ENCODE results near the gene GRK3. TPM values are rescaled to one million over a fixed set of nuclear protein-coding genes. Genes with fewer than 3 reads are reported as not detected.
"Not testable (repeated sequence)": the region's sequence is repeated elsewhere in the genome, so short reads cannot be mapped to it uniquely, and the experiment has no call there.

Gene GRK3
- polyA plus RNA-seq, 1 donor, result 14.2 TPM

GRCh38 chr22:25598609-25599008 lies 34.1 kb downstream of the GRK3 start:
- no peak overlapping the region for H3K27ac ChIP-seq (ENCODE audit: low read length)
- no peak for DNase-seq
- WGBS (ENCODE audit: insufficient coverage, low lambda C conversion rate), result no CpG with 5 or more reads among the region's 1 CpG
- no peaks in the 10 kb centered on the region for H3K36me3 ChIP-seq (ENCODE audit: control insufficient read depth, insufficient read depth, low read length)
- H3K4me1 ChIP-seq (ENCODE audit: control insufficient read depth, insufficient read depth, low read length), result no peaks in the 10 kb centered on the region
- no peaks in the 10 kb centered on the region for H3K27me3 ChIP-seq (ENCODE audit: control insufficient read depth, insufficient read depth, low read length)
- no peaks in the 10 kb centered on the region for H3K9me3 ChIP-seq (ENCODE audit: control insufficient read depth, low read depth, low read length)
- no peak overlapping the region for H3K4me3 ChIP-seq (ENCODE audit: low read length)

- H3K27me3 ChIP-seq (ENCODE audit: control insufficient read depth, insufficient read depth, low read length), result no peaks in the 10 kb centered on the region
- no peaks in the 10 kb centered on the region for H3K9me3 ChIP-seq (ENCODE audit: control insufficient read depth, low read depth, low read length)
- H3K4me3 ChIP-seq (ENCODE audit: low read length), result no peak overlapping the region
- H3K27ac ChIP-seq (ENCODE audit: low read length), result no peak overlapping the region
- H3K36me3 ChIP-seq (ENCODE audit: control insufficient read depth, insufficient read depth, low read length), result no peaks in the 10 kb centered on the region
- H3K4me1 ChIP-seq (ENCODE audit: control insufficient read depth, insufficient read depth, low read length), result no peaks in the 10 kb centered on the region
- DNase-seq, result no peak
- WGBS (ENCODE audit: insufficient coverage, low lambda C conversion rate), result no CpG with 5 or more reads among the region's 2 CpGs
Measured at GRCh38 chr22:25602445-25602844, 38.0 kb downstream of the GRK3 start.

GRCh38 chr22:25602916-25603315 lies 38.4 kb downstream of the GRK3 start:
- Histone ChIP-seq H3K9me3 (ENCODE audit: control insufficient read depth, low read depth, low read length) (no peaks in the 10 kb centered on the region), H3K27me3 (ENCODE audit: control insufficient read depth, insufficient read depth, low read length) (no peaks in the 10 kb centered on the region), H3K27ac (ENCODE audit: low read length) (no peak overlapping the region), H3K36me3 (ENCODE audit: control insufficient read depth, insufficient read depth, low read length) (no peaks in the 10 kb centered on the region), H3K4me3 (ENCODE audit: low read length) (no peak overlapping the region), H3K4me1 (ENCODE audit: control insufficient read depth, insufficient read depth, low read length) (no peaks in the 10 kb centered on the region)
- no CpG with 5 or more reads among the region's 6 CpGs for WGBS (ENCODE audit: insufficient coverage, low lambda C conversion rate)
- no peak for DNase-seq

- H3K4me3 ChIP-seq (ENCODE audit: low read length); H3K27me3 ChIP-seq (ENCODE audit: control insufficient read depth, insufficient read depth, low read length); DNase-seq; H3K9me3 ChIP-seq (ENCODE audit: control insufficient read depth, low read depth, low read length); H3K4me1 ChIP-seq (ENCODE audit: control insufficient read depth, insufficient read depth, low read length); H3K27ac ChIP-seq (ENCODE audit: low read length); H3K36me3 ChIP-seq (ENCODE audit: control insufficient read depth, insufficient read depth, low read length): not testable (repeated sequence)
- no CpG with 5 or more reads among the region's 3 CpGs for WGBS (ENCODE audit: insufficient coverage, low lambda C conversion rate)
Measured at GRCh38 chr22:25605146-25605545, 40.7 kb downstream of the GRK3 start.

GRCh38 chr22:25605565-25605964 lies 41.1 kb downstream of the GRK3 start:
- not testable (repeated sequence) for H3K27ac ChIP-seq (ENCODE audit: low read length); H3K9me3 ChIP-seq (ENCODE audit: control insufficient read depth, low read depth, low read length); H3K4me3 ChIP-seq (ENCODE audit: low read length); H3K4me1 ChIP-seq (ENCODE audit: control insufficient read depth, insufficient read depth, low read length); DNase-seq; H3K27me3 ChIP-seq (ENCODE audit: control insufficient read depth, insufficient read depth, low read length); H3K36me3 ChIP-seq (ENCODE audit: control insufficient read depth, insufficient read depth, low read length)
- no CpG with 5 or more reads among the region's 5 CpGs for WGBS (ENCODE audit: insufficient coverage, low lambda C conversion rate)

- not testable (repeated sequence) for DNase-seq
Measured at GRCh38 chr22:25611284-25611683, 46.8 kb downstream of the GRK3 start.

GRCh38 chr22:25613131-25613530 lies 48.7 kb downstream of the GRK3 start:
- H3K27ac ChIP-seq (ENCODE audit: low read length); H3K27me3 ChIP-seq (ENCODE audit: control insufficient read depth, insufficient read depth, low read length); H3K36me3 ChIP-seq (ENCODE audit: control insufficient read depth, insufficient read depth, low read length); H3K4me3 ChIP-seq (ENCODE audit: low read length); H3K4me1 ChIP-seq (ENCODE audit: control insufficient read depth, insufficient read depth, low read length); H3K9me3 ChIP-seq (ENCODE audit: control insufficient read depth, low read depth, low read length); DNase-seq: not testable (repeated sequence)
- no CpG with 5 or more reads among the region's 3 CpGs for WGBS (ENCODE audit: insufficient coverage, low lambda C conversion rate)

More at GRCh38 chr22:25611284-25611683, 46.8 kb downstream of the GRK3 start:
- H3K36me3 ChIP-seq (ENCODE audit: control insufficient read depth, insufficient read depth, low read length); H3K9me3 ChIP-seq (ENCODE audit: control insufficient read depth, low read depth, low read length); H3K4me1 ChIP-seq (ENCODE audit: control insufficient read depth, insufficient read depth, low read length); H3K27me3 ChIP-seq (ENCODE audit: control insufficient read depth, insufficient read depth, low read length); H3K4me3 ChIP-seq (ENCODE audit: low read length); H3K27ac ChIP-seq (ENCODE audit: low read length): not testable (repeated sequence)
- WGBS (ENCODE audit: insufficient coverage, low lambda C conversion rate), result no CpG with 5 or more reads among the region's 1 CpG

GRCh38 chr22:25613558-25613957 lies 49.1 kb downstream of the GRK3 start:
- no CpG with 5 or more reads among the region's 4 CpGs for WGBS (ENCODE audit: insufficient coverage, low lambda C conversion rate)
- not testable (repeated sequence) for H3K27me3 ChIP-seq (ENCODE audit: control insufficient read depth, insufficient read depth, low read length); DNase-seq; H3K4me1 ChIP-seq (ENCODE audit: control insufficient read depth, insufficient read depth, low read length); H3K4me3 ChIP-seq (ENCODE audit: low read length); H3K9me3 ChIP-seq (ENCODE audit: control insufficient read depth, low read depth, low read length); H3K27ac ChIP-seq (ENCODE audit: low read length); H3K36me3 ChIP-seq (ENCODE audit: control insufficient read depth, insufficient read depth, low read length)

- not testable (repeated sequence) for DNase-seq; H3K27me3 ChIP-seq (ENCODE audit: control insufficient read depth, insufficient read depth, low read length); H3K9me3 ChIP-seq (ENCODE audit: control insufficient read depth, low read depth, low read length); H3K4me3 ChIP-seq (ENCODE audit: low read length); H3K36me3 ChIP-seq (ENCODE audit: control insufficient read depth, insufficient read depth, low read length); H3K27ac ChIP-seq (ENCODE audit: low read length); H3K4me1 ChIP-seq (ENCODE audit: control insufficient read depth, insufficient read depth, low read length)
- no CpG with 5 or more reads among the region's 3 CpGs for WGBS (ENCODE audit: insufficient coverage, low lambda C conversion rate)
Measured at GRCh38 chr22:25614791-25615190, 50.3 kb downstream of the GRK3 start.

- H3K9me3 ChIP-seq (ENCODE audit: control insufficient read depth, low read depth, low read length), result no peaks in the 10 kb centered on the region
- H3K27me3 ChIP-seq (ENCODE audit: control insufficient read depth, insufficient read depth, low read length), result no peaks in the 10 kb centered on the region
- no peaks in the 10 kb centered on the region for H3K36me3 ChIP-seq (ENCODE audit: control insufficient read depth, insufficient read depth, low read length)
- H3K4me1 ChIP-seq (ENCODE audit: control insufficient read depth, insufficient read depth, low read length), result no peaks in the 10 kb centered on the region
- no peak overlapping the region for H3K4me3 ChIP-seq (ENCODE audit: low read length)
- H3K27ac ChIP-seq (ENCODE audit: low read length), result no peak overlapping the region
- no peak for DNase-seq
- no CpG with 5 or more reads among the region's 7 CpGs for WGBS (ENCODE audit: insufficient coverage, low lambda C conversion rate)
Measured at GRCh38 chr22:25621986-25622385, 57.5 kb downstream of the GRK3 start.

GRCh38 chr22:25623310-25623734 lies 58.8 kb downstream of the GRK3 start:
- H3K36me3 ChIP-seq (ENCODE audit: control insufficient read depth, insufficient read depth, low read length), result no peaks in the 10 kb centered on the region
- no peaks in the 10 kb centered on the region for H3K27me3 ChIP-seq (ENCODE audit: control insufficient read depth, insufficient read depth, low read length)
- 86% methylated on average over 1 of the region's 8 CpGs for WGBS (ENCODE audit: insufficient coverage, low lambda C conversion rate)
- H3K4me1 ChIP-seq (ENCODE audit: control insufficient read depth, insufficient read depth, low read length), result no peaks in the 10 kb centered on the region
- no peak for DNase-seq
- H3K4me3 ChIP-seq (ENCODE audit: low read length), result no peak overlapping the region
- no peaks in the 10 kb centered on the region for H3K9me3 ChIP-seq (ENCODE audit: control insufficient read depth, low read depth, low read length)
- H3K27ac ChIP-seq (ENCODE audit: low read length), result no peak overlapping the region

Measured in large intestine (tissue), 3 donors.